ENCODE data around the gene SLC35F3.

SLC35F3 gene

GRCh38 chr1:234221601-234222000 lies 317.1 kb downstream of the SLC35F3 start:
- Histone ChIP-seq H4K8ac (ENCODE audit: low read depth, low read length) (no peak overlapping the region), H2BK5ac (ENCODE audit: low read length) (no peak overlapping the region), H3K36me3 (replicated peaks in 1 of 2; ENCODE audit: control insufficient read depth in 2 of 2, insufficient read depth in 2 of 2, low read length in 2 of 2) (no peaks in the 10 kb centered on the region), H2BK120ac (ENCODE audit: low read depth, low read length) (no peak overlapping the region), H2BK15ac (ENCODE audit: low read length) (no peak overlapping the region), H4K91ac (ENCODE audit: low read depth, low read length, poor library complexity) (no peak overlapping the region), H3K4me1 (ENCODE audit: control insufficient read depth in 2 of 2, insufficient read depth in 1 of 2, low read depth in 1 of 2, low read length in 2 of 2) (peaks cover 2 to 5% of the 10 kb centered on the region in 2 donors), H3K27me3 (ENCODE audit: control insufficient read depth in 3 of 3, insufficient read depth in 3 of 3, low read depth in 1 of 3, low read length in 3 of 3) (peaks cover 0 to 68% (median 2%) of the 10 kb centered on the region in 3 experiments), H3K27ac (replicated peaks; ENCODE audit: low read length) (no peak overlapping the region), H3K4ac (ENCODE audit: low read length) (no peak overlapping the region), H2AFZ (ENCODE audit: low read length) (no peak overlapping the region), H3K9ac (ENCODE audit: low read depth, low read length, poor library complexity) (no peak overlapping the region), H3K23ac (ENCODE audit: low read depth, low read length, poor library complexity) (no peak overlapping the region), H2BK12ac (ENCODE audit: low read length) (no peak overlapping the region), H3K18ac (ENCODE audit: low read length) (no peak overlapping the region), H3K4me2 (ENCODE audit: insufficient read depth, low read length, poor library complexity, severe bottlenecking) (no peak overlapping the region), H2AK5ac (ENCODE audit: low read depth, low read length) (no peak overlapping the region), H3K9me3 (replicated peaks in 1 of 2; ENCODE audit: control insufficient read depth in 2 of 2, insufficient read depth in 1 of 2, low read depth in 1 of 2, low read length in 2 of 2) (no peaks in the 10 kb centered on the region), H3K4me3 (ENCODE audit: low read length in 2 of 2) (no peak overlapping the region), H3K14ac (ENCODE audit: low read length) (no peak overlapping the region), H3K79me1 (ENCODE audit: low read depth, low read length) (no peaks in the 10 kb centered on the region)
- WGBS, 2 donors (ENCODE audit: extremely low coverage in 2 of 2, insufficient read length in 2 of 2, insufficient replicate concordance in 1 of 2): no CpG with 5 or more reads among the region's 2 CpGs
- no peak for DNase-seq (ENCODE audit: low spot score)

GRCh38 chr1:234222561-234223280 lies 318.2 kb downstream of the SLC35F3 start:
- no peak for DNase-seq (ENCODE audit: low spot score)
- Histone ChIP-seq H3K4me2 (ENCODE audit: insufficient read depth, low read length, poor library complexity, severe bottlenecking) (no peak overlapping the region), H4K8ac (ENCODE audit: low read depth, low read length) (no peak overlapping the region), H3K4ac (ENCODE audit: low read length) (no peak overlapping the region), H3K9ac (ENCODE audit: low read depth, low read length, poor library complexity) (no peak overlapping the region), H3K14ac (ENCODE audit: low read length) (no peak overlapping the region), H3K4me3 (ENCODE audit: low read length in 2 of 2) (no peak overlapping the region), H3K27me3 (ENCODE audit: control insufficient read depth in 3 of 3, insufficient read depth in 3 of 3, low read depth in 1 of 3, low read length in 3 of 3) (peaks cover 0 to 58% (median 0%) of the 10 kb centered on the region in 3 experiments), H2BK12ac (ENCODE audit: low read length) (no peak overlapping the region), H3K18ac (ENCODE audit: low read length) (no peak overlapping the region), H2BK120ac (ENCODE audit: low read depth, low read length) (no peak overlapping the region), H3K36me3 (replicated peaks in 1 of 2; ENCODE audit: control insufficient read depth in 2 of 2, insufficient read depth in 2 of 2, low read length in 2 of 2) (no peaks in the 10 kb centered on the region), H2BK15ac (ENCODE audit: low read length) (no peak overlapping the region), H3K79me1 (ENCODE audit: low read depth, low read length) (no peaks in the 10 kb centered on the region), H3K4me1 (ENCODE audit: control insufficient read depth in 2 of 2, insufficient read depth in 1 of 2, low read depth in 1 of 2, low read length in 2 of 2) (peaks cover 3 to 4% of the 10 kb centered on the region in 2 donors), H3K23ac (ENCODE audit: low read depth, low read length, poor library complexity) (no peak overlapping the region), H2AFZ (ENCODE audit: low read length) (no peak overlapping the region), H2BK5ac (ENCODE audit: low read length) (no peak overlapping the region), H3K27ac (replicated peaks; ENCODE audit: low read length) (no peak overlapping the region), H4K91ac (ENCODE audit: low read depth, low read length, poor library complexity) (no peak overlapping the region), H3K9me3 (replicated peaks in 1 of 2; ENCODE audit: control insufficient read depth in 2 of 2, insufficient read depth in 1 of 2, low read depth in 1 of 2, low read length in 2 of 2) (no peaks in the 10 kb centered on the region), H2AK5ac (ENCODE audit: low read depth, low read length) (no peak overlapping the region)
- no CpG with 5 or more reads among the region's 6 CpGs for WGBS, 2 donors (ENCODE audit: extremely low coverage in 2 of 2, insufficient read length in 2 of 2, insufficient replicate concordance in 1 of 2)

GRCh38 chr1:234226113-234226818 lies 321.8 kb downstream of the SLC35F3 start:
- Histone ChIP-seq H2AK5ac (ENCODE audit: low read depth, low read length) (no peak overlapping the region), H2BK5ac (ENCODE audit: low read length) (no peak overlapping the region), H3K4me3 (ENCODE audit: low read length in 2 of 2) (no peak overlapping the region), H4K91ac (ENCODE audit: low read depth, low read length, poor library complexity) (no peak overlapping the region), H3K79me1 (ENCODE audit: low read depth, low read length) (no peaks in the 10 kb centered on the region), H3K9ac (ENCODE audit: low read depth, low read length, poor library complexity) (no peak overlapping the region), H3K18ac (ENCODE audit: low read length) (no peak overlapping the region), H3K4me1 (ENCODE audit: control insufficient read depth in 2 of 2, insufficient read depth in 1 of 2, low read depth in 1 of 2, low read length in 2 of 2) (peaks cover 3 to 10% of the 10 kb centered on the region in 2 donors), H4K8ac (ENCODE audit: low read depth, low read length) (no peak overlapping the region), H3K23ac (ENCODE audit: low read depth, low read length, poor library complexity) (no peak overlapping the region), H3K14ac (ENCODE audit: low read length) (no peak overlapping the region), H3K36me3 (replicated peaks in 1 of 2; ENCODE audit: control insufficient read depth in 2 of 2, insufficient read depth in 2 of 2, low read length in 2 of 2) (no peaks in the 10 kb centered on the region), H2BK15ac (ENCODE audit: low read length) (no peak overlapping the region), H3K9me3 (replicated peaks in 1 of 2; ENCODE audit: control insufficient read depth in 2 of 2, insufficient read depth in 1 of 2, low read depth in 1 of 2, low read length in 2 of 2) (no peaks in the 10 kb centered on the region), H3K4ac (ENCODE audit: low read length) (no peak overlapping the region), H3K27me3 (ENCODE audit: control insufficient read depth in 3 of 3, insufficient read depth in 3 of 3, low read depth in 1 of 3, low read length in 3 of 3) (peaks cover 0 to 64% (median 0%) of the 10 kb centered on the region in 3 experiments), H3K27ac (replicated peaks; ENCODE audit: low read length) (no peak overlapping the region), H2BK120ac (ENCODE audit: low read depth, low read length) (no peak overlapping the region), H2AFZ (ENCODE audit: low read length) (no peak overlapping the region), H2BK12ac (ENCODE audit: low read length) (no peak overlapping the region), H3K4me2 (ENCODE audit: insufficient read depth, low read length, poor library complexity, severe bottlenecking) (no peak overlapping the region)
- WGBS, 2 donors (ENCODE audit: extremely low coverage in 2 of 2, insufficient read length in 2 of 2, insufficient replicate concordance in 1 of 2): no CpG with 5 or more reads among the region's 5 CpGs
- DNase-seq (ENCODE audit: low spot score): no peak

- Histone ChIP-seq H3K14ac (ENCODE audit: low read length) (no peak overlapping the region), H3K23ac (ENCODE audit: low read depth, low read length, poor library complexity) (no peak overlapping the region), H3K4me2 (ENCODE audit: insufficient read depth, low read length, poor library complexity, severe bottlenecking) (no peak overlapping the region), H2AK5ac (ENCODE audit: low read depth, low read length) (no peak overlapping the region), H2BK5ac (ENCODE audit: low read length) (no peak overlapping the region), H3K9me3 (replicated peaks in 1 of 2; ENCODE audit: control insufficient read depth in 2 of 2, insufficient read depth in 1 of 2, low read depth in 1 of 2, low read length in 2 of 2) (no peaks in the 10 kb centered on the region), H3K27me3 (ENCODE audit: control insufficient read depth in 3 of 3, insufficient read depth in 3 of 3, low read depth in 1 of 3, low read length in 3 of 3) (peaks cover 0 to 58% (median 0%) of the 10 kb centered on the region in 3 experiments), H2BK120ac (ENCODE audit: low read depth, low read length) (no peak overlapping the region), H3K79me1 (ENCODE audit: low read depth, low read length) (no peaks in the 10 kb centered on the region), H4K8ac (ENCODE audit: low read depth, low read length) (no peak overlapping the region), H3K4me3 (ENCODE audit: low read length in 2 of 2) (no peak overlapping the region), H3K27ac (replicated peaks; ENCODE audit: low read length) (no peak overlapping the region), H4K91ac (ENCODE audit: low read depth, low read length, poor library complexity) (no peak overlapping the region), H3K4me1 (ENCODE audit: control insufficient read depth in 2 of 2, insufficient read depth in 1 of 2, low read depth in 1 of 2, low read length in 2 of 2) (peaks cover 3 to 10% of the 10 kb centered on the region in 2 donors), H2BK15ac (ENCODE audit: low read length) (no peak overlapping the region), H3K36me3 (replicated peaks in 1 of 2; ENCODE audit: control insufficient read depth in 2 of 2, insufficient read depth in 2 of 2, low read length in 2 of 2) (no peaks in the 10 kb centered on the region), H2AFZ (ENCODE audit: low read length) (no peak overlapping the region), H2BK12ac (ENCODE audit: low read length) (no peak overlapping the region), H3K4ac (ENCODE audit: low read length) (no peak overlapping the region), H3K18ac (ENCODE audit: low read length) (no peak overlapping the region), H3K9ac (ENCODE audit: low read depth, low read length, poor library complexity) (no peak overlapping the region)
- WGBS, 2 donors (ENCODE audit: extremely low coverage in 2 of 2, insufficient read length in 2 of 2, insufficient replicate concordance in 1 of 2): no CpG with 5 or more reads among the region's 10 CpGs
- no peak for DNase-seq (ENCODE audit: low spot score)
These were observed 322.3 kb downstream of the SLC35F3 start for GRCh38 chr1:234226819-234227165.

Measured in neuronal stem cell (in vitro differentiated cells).